ENCODE measurements around the gene RAPH1. TPM values are rescaled to one million over a fixed set of nuclear protein-coding genes. Genes with fewer than 3 reads are reported as not detected.

The RAPH1 gene
- total RNA-seq, 1 donor from 2014 or later: 51.6 TPM

DNA sequence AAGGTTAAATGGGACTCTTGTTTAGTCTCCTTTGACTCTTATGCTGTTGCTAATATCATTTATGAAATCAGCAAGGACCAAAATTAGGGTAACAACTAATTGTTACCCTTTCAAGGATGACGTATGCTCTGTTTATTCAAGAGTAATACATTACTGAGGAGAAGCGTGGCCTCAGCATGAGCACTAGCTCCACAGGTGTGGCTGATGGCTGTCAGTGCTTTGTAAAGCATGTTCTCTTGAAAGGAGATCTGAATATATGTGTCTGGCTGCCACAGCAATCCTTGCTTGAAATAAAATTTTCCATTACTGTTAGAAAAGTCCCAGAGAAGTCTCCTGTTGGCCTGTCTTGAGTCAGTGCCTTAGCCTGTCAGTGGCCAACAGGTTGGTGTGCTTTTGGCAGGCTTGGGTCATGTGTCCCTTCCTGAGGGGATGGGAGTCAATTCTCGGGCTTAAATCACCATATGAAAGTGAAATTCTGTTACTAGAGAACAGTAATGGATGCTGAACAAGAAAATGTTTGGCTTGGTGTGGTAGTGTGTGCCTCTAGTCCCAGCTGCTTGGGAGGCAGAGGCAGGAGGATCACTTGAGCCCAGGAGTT is 174.2 kb downstream of the RAPH1 start:
- no peak for DNase-seq (ENCODE audit: low spot score)

DNA sequence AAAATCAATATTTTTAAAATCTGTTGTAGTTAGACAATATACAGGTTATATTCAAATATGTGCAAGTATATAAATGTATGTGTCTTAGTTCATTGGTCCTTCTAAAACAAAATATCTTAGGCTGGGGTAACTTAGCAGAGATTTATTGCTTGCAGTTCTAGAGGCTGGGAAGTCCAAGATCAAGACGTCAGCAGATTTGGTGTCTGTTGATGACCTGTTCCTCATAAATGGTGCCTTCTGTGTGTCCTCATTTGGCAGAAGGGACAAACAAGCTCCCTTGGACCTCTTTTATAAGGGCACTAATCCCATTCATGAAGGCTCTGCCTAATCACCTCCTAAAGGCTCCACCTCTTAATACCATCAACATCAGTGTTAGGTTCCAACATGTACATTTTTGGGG is 175.7 kb downstream of the RAPH1 start:
- no peak for DNase-seq (ENCODE audit: low spot score)

- no peak for DNase-seq (ENCODE audit: low spot score)
Observed at GRCh38 chr2:203354966-203355365, 180.1 kb downstream of the RAPH1 start.

DNA sequence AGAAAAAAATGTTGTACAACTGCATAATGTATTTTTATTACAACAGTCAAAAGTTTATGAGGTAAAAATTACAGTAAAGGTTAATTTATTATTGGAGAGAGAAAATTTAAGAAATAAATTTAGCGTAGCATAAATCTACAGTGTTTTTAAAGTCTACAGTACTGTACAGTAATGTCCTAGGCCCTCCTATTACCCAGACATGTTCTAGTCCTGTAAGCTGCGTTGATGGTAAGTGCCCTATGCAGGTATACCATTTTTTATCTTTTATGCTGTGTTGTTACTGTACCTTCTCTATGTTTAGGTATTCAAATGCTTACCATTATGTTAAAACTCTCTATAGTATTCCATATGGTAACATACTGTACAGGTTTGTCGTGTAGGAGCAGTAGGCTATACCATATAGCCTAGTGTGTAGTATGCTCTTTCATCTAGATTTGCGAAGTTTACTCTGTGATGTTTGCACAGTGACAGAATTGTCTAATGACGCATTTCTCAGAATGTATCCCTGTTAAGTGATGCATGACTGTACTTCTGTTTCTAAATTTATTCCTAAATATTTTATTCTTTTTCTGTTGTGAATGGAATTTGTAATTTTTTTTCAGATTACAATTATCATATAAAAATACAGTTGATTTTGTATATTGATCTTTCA is 182.4 kb downstream of the RAPH1 start:
- DNase-seq (ENCODE audit: low spot score): no peak

DNA sequence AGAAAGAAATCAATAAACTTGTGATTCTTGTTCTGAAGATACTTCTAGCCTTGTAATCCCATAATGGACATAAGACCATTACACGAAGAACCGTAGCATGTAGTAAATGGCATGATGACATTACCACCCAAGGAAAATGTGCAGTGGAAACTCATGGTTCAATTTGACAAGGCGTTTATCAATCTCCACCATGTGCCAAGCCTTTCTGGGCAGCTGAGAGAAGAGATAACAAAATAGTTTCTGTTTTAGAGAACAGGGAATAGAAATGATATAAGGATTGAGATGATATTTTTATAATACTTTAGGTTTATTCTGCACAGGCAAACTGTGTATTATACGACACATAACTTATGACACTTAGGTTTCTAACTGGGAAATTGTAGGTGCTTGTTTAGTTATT is 187.7 kb downstream of the RAPH1 start:
- no peak for DNase-seq (ENCODE audit: low spot score)

- DNase-seq (ENCODE audit: low spot score): no peak
Observed at GRCh38 chr2:203346612-203347011, 188.5 kb downstream of the RAPH1 start.

- DNase-seq (ENCODE audit: low spot score): no peak
Observed at GRCh38 chr2:203344667-203345066, 190.4 kb downstream of the RAPH1 start.

Other genes starting within 250 kb of the RAPH1 start
- gene ABI2, start 206.9 kb downstream of the RAPH1 start, total RNA-seq: 64.8 TPM
- gene CD28, start 171.3 kb upstream of the RAPH1 start, total RNA-seq: 1.6 TPM